ENCODE results near the gene RBM20.

DNA sequence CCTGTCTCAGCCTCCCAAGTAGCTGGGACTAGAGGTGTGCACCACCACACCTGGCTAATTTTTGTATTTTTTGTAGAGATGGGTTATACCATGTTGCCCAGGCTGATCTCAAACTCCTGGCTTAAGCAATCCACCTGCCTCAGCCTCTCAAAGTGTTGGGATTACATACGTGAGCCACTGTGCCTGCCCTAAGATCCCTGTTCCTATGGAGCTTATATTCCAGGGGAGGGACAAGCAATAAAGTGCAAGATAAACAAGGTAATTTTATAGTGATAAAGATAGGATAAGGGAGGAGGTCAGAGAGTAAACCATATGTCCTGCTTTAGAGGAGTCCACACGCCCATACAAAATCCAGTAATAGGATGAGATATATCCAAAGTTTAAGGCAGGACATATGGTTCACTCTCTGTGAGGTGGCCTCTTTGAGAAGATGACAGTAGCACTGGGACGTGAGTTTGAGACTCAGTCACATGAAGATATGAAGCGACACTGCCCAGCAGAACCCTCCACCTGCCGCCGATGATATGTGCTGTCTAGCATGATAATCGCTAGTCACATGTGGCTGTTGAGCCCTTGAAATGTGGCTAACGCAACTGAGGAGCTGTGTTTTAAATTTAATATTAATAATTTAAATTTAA, 114.1 kb downstream of the RBM20 start:
- TF ChIP-seq CTCF (IDR thresholded peaks at IDR 0.05; ENCODE audit: low read length) (no peak), EZH2 (optimal IDR thresholded peaks at IDR 0.05; ENCODE audit: low read depth, low read length) (no peak), EZH2phosphoT487 (IDR thresholded peaks at IDR 0.05; ENCODE audit: low read length) (no peak)

Data from MM.1S (cell line).